HEK293 (cell line): ENCODE results near the gene ZFYVE28.

Source experiments
- BCL11A ChIP-seq: fragments of 450-650 bp; formaldehyde crosslinking; IDR thresholded peaks from 2 replicates; pipeline ENCODE4 v1.5.1; 2016; ENCODE audit warnings: low read depth, missing biosample characterization, missing genetic modification characterization
- GLI4 ChIP-seq: fragments of 450-650 bp; formaldehyde crosslinking; IDR thresholded peaks from 2 replicates; pipeline ENCODE4 v1.5.1; 2016; ENCODE audit warnings: missing biosample characterization, missing genetic modification characterization
- GLIS1 ChIP-seq: fragments of 450-650 bp; formaldehyde crosslinking; IDR thresholded peaks from 2 replicates; pipeline ENCODE4 v1.5.1; 2016; ENCODE audit warnings: missing biosample characterization, missing genetic modification characterization
- GLIS2 ChIP-seq: fragments of 450-650 bp; formaldehyde crosslinking; IDR thresholded peaks from 2 replicates; pipeline ENCODE4 v1.5.1; 2016; ENCODE audit warnings: missing biosample characterization, missing genetic modification characterization
- KLF1 ChIP-seq: fragments of 450-650 bp; formaldehyde crosslinking; IDR thresholded peaks from 2 replicates; pipeline ENCODE4 v1.5.1; 2016; ENCODE audit warnings: missing biosample characterization, missing genetic modification characterization
- RBAK ChIP-seq: fragments of 450-650 bp; formaldehyde crosslinking; IDR thresholded peaks from 2 replicates; pipeline ENCODE4 v1.5.1; 2016; ENCODE audit warnings: missing biosample characterization, missing genetic modification characterization
- TSHZ1 ChIP-seq: fragments of 450-650 bp; formaldehyde crosslinking; IDR thresholded peaks from 2 replicates; pipeline ENCODE4 v1.5.1; 2016; ENCODE audit warnings: missing biosample characterization, missing genetic modification characterization, borderline replicate concordance
- YY1 ChIP-seq: fragments of 450-650 bp; formaldehyde crosslinking; IDR thresholded peaks from 2 replicates; pipeline ENCODE4 v1.5.1; 2018; ENCODE audit warnings: missing biosample characterization, missing genetic modification characterization
- ZBTB20 ChIP-seq: fragments of 450-650 bp; formaldehyde crosslinking; IDR thresholded peaks from 2 replicates; pipeline ENCODE4 v1.5.1; 2016; ENCODE audit warnings: missing biosample characterization, missing genetic modification characterization
- ZFHX2 ChIP-seq: fragments of 450-650 bp; formaldehyde crosslinking; conservative IDR thresholded peaks from 2 replicates; pipeline ENCODE4 v1.5.1; 2016; ENCODE audit warnings: missing biosample characterization, missing genetic modification characterization
- ZIC2 ChIP-seq: fragments of 450-650 bp; formaldehyde crosslinking; IDR thresholded peaks from 2 replicates; pipeline ENCODE4 v1.5.1; 2016; ENCODE audit warnings: missing biosample characterization, missing genetic modification characterization
- ZNF155 ChIP-seq: fragments of 450-650 bp; formaldehyde crosslinking; IDR thresholded peaks from 2 replicates; pipeline ENCODE4 v1.5.1; 2016; ENCODE audit warnings: missing biosample characterization, missing genetic modification characterization
- ZNF174 ChIP-seq: fragments of 450-650 bp; formaldehyde crosslinking; IDR thresholded peaks from 2 replicates; pipeline ENCODE4 v1.5.0; 2017; ENCODE audit warnings: missing biosample characterization, mild to moderate bottlenecking, missing genetic modification characterization
- ZNF214 ChIP-seq: fragments of 450-650 bp; formaldehyde crosslinking; IDR thresholded peaks from 2 replicates; pipeline ENCODE4 v1.5.1; 2017; ENCODE audit warnings: missing biosample characterization, mild to moderate bottlenecking, missing genetic modification characterization, borderline replicate concordance
- ZNF223 ChIP-seq: fragments of 450-650 bp; formaldehyde crosslinking; IDR thresholded peaks from 2 replicates; pipeline ENCODE4 v1.5.1; 2016; ENCODE audit warnings: missing biosample characterization, missing genetic modification characterization
- ZNF24 ChIP-seq: fragments of 450-650 bp; formaldehyde crosslinking; IDR thresholded peaks from 2 replicates; pipeline ENCODE4 v1.5.1; 2016; ENCODE audit warnings: missing biosample characterization, missing genetic modification characterization
- ZNF354C ChIP-seq: fragments of 450-650 bp; formaldehyde crosslinking; IDR thresholded peaks from 2 replicates; pipeline ENCODE4 v1.5.1; 2016; ENCODE audit warnings: missing biosample characterization, missing genetic modification characterization, low read depth, borderline replicate concordance
- ZNF488 ChIP-seq: fragments of 450-650 bp; formaldehyde crosslinking; IDR thresholded peaks from 2 replicates; pipeline ENCODE4 v1.5.1; 2016; ENCODE audit warnings: missing biosample characterization, missing genetic modification characterization
- ZNF501 ChIP-seq: fragments of 450-650 bp; formaldehyde crosslinking; IDR thresholded peaks from 2 replicates; pipeline ENCODE4 v1.5.1; 2016; ENCODE audit warnings: missing biosample characterization, missing genetic modification characterization
- ZNF529 ChIP-seq: fragments of 450-650 bp; formaldehyde crosslinking; IDR thresholded peaks from 2 replicates; pipeline ENCODE4 v1.5.1; 2017; ENCODE audit warnings: missing genetic modification characterization, missing biosample characterization; ENCODE audit not compliant: insufficient replicate concordance
- ZNF548 ChIP-seq: fragments of 450-650 bp; formaldehyde crosslinking; IDR thresholded peaks from 2 replicates; pipeline ENCODE4 v1.5.1; 2016; ENCODE audit warnings: missing biosample characterization, missing genetic modification characterization
- ZNF580 ChIP-seq: fragments of 450-650 bp; formaldehyde crosslinking; IDR thresholded peaks from 2 replicates; pipeline ENCODE4 v1.5.1; 2016; ENCODE audit warnings: missing biosample characterization, missing genetic modification characterization
- ZNF626 ChIP-seq: fragments of 450-650 bp; sonication (Bioruptor Pico); formaldehyde crosslinking; IDR thresholded peaks from 2 replicates; pipeline ENCODE4 v1.5.1; 2018; ENCODE audit warnings: missing biosample characterization, missing genetic modification characterization, inconsistent platforms
- ZNF658 ChIP-seq: fragments of 450-650 bp; formaldehyde crosslinking; IDR thresholded peaks from 2 replicates; pipeline ENCODE4; 2016; ENCODE audit warnings: missing biosample characterization, missing genetic modification characterization
- ZNF660 ChIP-seq: fragments of 450-650 bp; IDR thresholded peaks from 2 replicates; pipeline ENCODE4 v1.5.1; 2018; ENCODE audit warnings: missing biosample characterization, mild to moderate bottlenecking, missing genetic modification characterization
- ZNF677 ChIP-seq: fragments of 450-650 bp; IDR thresholded peaks from 2 replicates; pipeline ENCODE4 v1.5.0; 2018; ENCODE audit warnings: missing biosample characterization, mild to moderate bottlenecking, missing genetic modification characterization, moderate library complexity
- ZNF785 ChIP-seq: fragments of 450-650 bp; formaldehyde crosslinking; IDR thresholded peaks from 2 replicates; pipeline ENCODE4 v1.5.1; 2016; ENCODE audit warnings: missing biosample characterization, missing genetic modification characterization
- ZNF791 ChIP-seq: fragments of 450-650 bp; formaldehyde crosslinking; IDR thresholded peaks from 2 replicates; pipeline ENCODE4 v1.5.1; 2016; ENCODE audit warnings: missing biosample characterization, missing genetic modification characterization
- ZNF830 ChIP-seq: fragments of 450-650 bp; IDR thresholded peaks from 2 replicates; pipeline ENCODE4 v1.5.0; 2018; ENCODE audit warnings: missing biosample characterization, missing genetic modification characterization, low read depth, mild to moderate bottlenecking, moderate library complexity
- TF ChIP-seq, protein P1 (sequence below): fragments of 450-650 bp; formaldehyde crosslinking; IDR thresholded peaks from 2 replicates; pipeline ENCODE4 v1.5.1; 2016; ENCODE audit warnings: missing biosample characterization, missing genetic modification characterization
- TF ChIP-seq, protein P2 (sequence below): fragments of 450-650 bp; formaldehyde crosslinking; IDR thresholded peaks from 2 replicates; pipeline ENCODE4 v1.5.1; 2017; ENCODE audit warnings: missing biosample characterization, missing genetic modification characterization

Gene ZFYVE28

DNA sequence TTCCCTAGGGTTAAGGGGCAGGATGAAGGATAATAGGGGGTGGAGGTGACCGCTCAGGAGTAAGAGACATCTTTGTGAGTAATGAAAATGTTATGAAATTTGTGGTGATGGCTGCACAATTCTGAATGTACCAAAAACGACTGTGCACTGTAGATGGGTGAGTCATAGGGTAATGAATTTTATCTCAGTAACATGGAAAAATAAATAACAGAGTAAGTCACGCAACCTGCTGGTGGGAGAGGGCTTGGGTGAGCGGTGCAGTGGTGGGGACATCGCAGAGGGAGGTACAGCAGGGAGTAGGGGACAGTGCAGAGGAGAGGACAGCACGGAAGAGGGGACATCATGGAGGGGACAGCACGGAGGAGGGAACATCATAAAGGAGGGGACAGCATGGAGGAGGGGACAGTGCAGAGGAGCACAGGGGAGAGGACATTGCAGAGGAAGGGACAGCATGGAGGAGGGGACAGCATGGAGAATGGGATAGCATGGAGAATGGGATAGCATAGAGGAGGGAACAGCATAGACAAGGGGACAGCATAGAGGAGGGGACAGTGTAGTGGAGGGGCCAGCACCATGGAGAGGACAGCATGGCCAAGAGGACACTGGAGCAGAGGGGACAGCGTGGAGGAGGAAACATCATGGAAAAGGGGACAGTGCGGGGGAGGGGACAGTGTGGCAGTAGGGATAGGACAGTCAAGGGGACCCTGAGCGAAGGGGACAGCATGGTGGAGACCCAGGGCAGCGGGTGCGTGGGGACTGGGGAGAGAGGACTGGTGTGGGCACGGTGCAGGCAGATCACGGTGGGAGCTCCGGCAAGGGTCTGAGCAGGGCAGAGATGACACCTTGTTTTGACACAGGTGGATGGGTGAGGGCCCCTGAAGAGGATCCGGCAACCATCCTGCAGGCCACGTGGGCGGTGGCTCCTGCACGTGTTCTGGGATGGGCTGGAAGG is 88.1 kb downstream of the ZFYVE28 start (continued):
- TF ChIP-seq ZNF488 (tag by site-specific recombination) (no peak), GLIS2 (tag by site-specific recombination) (peak; percentile 89), ZFHX2 (tag by site-specific recombination) (peak; percentile 57), ZNF677 (tag by site-specific recombination) (no peak), ZNF501 (no peak), ZNF785 (tag by site-specific recombination) (0 out of 2 replicates have a peak, but pooled peaks have one; percentile 17), ZNF24 (tag by site-specific recombination) (peak; percentile 76), ZNF548 (tag by site-specific recombination) (peak; percentile 13), TSHZ1 (tag by site-specific recombination) (peak; percentile 62), ZNF658 (tag by site-specific recombination) (no peak), ZBTB20 (tag by site-specific recombination) (peak; percentile 51; the same call in 1 of the 2 replicates), ZNF529 (tag by site-specific recombination) (no peak), ZNF580 (tag by site-specific recombination) (no peak), ZNF223 (tag by site-specific recombination) (peak; percentile 58), BCL11A (tag by site-specific recombination) (peak; percentile 83), ZNF791 (tag by site-specific recombination) (no peak), RBAK (tag by site-specific recombination) (no peak), ZNF214 (tag by site-specific recombination) (no peak), ZNF626 (tag by site-specific recombination) (no peak), ZNF660 (tag by site-specific recombination) (peak; percentile 58; the same call in 1 of the 2 replicates), ZNF830 (tag by site-specific recombination) (no peak), ZNF354C (tag by site-specific recombination) (no peak), GLIS1 (peak; percentile 95), KLF1 (tag by site-specific recombination) (peak; percentile 27; the same call in 1 of the 2 replicates), ZNF155 (tag by site-specific recombination) (no peak), YY1 (tag by site-specific recombination) (no peak), GLI4 (tag by site-specific recombination) (no peak), ZNF174 (tag by site-specific recombination) (no peak), ZIC2 (peak; percentile 87)
- TF ChIP-seq, protein P1, sequence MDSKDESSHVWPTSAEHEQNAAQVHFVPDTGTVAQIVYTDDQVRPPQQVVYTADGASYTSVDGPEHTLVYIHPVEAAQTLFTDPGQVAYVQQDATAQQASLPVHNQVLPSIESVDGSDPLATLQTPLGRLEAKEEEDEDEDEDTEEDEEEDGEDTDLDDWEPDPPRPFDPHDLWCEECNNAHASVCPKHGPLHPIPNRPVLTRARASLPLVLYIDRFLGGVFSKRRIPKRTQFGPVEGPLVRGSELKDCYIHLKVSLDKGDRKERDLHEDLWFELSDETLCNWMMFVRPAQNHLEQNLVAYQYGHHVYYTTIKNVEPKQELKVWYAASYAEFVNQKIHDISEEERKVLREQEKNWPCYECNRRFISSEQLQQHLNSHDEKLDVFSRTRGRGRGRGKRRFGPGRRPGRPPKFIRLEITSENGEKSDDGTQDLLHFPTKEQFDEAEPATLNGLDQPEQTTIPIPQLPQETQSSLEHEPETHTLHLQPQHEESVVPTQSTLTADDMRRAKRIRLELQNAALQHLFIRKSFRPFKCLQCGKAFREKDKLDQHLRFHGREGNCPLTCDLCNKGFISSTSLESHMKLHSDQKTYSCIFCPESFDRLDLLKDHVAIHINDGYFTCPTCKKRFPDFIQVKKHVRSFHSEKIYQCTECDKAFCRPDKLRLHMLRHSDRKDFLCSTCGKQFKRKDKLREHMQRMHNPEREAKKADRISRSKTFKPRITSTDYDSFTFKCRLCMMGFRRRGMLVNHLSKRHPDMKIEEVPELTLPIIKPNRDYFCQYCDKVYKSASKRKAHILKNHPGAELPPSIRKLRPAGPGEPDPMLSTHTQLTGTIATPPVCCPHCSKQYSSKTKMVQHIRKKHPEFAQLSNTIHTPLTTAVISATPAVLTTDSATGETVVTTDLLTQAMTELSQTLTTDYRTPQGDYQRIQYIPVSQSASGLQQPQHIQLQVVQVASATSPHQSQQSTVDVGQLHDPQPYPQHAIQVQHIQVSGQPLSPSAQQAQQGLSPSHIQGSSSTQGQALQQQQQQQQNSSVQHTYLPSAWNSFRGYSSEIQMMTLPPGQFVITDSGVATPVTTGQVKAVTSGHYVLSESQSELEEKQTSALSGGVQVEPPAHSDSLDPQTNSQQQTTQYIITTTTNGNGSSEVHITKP (tag by site-specific recombination) = peak; percentile 88
- TF ChIP-seq, protein P2, sequence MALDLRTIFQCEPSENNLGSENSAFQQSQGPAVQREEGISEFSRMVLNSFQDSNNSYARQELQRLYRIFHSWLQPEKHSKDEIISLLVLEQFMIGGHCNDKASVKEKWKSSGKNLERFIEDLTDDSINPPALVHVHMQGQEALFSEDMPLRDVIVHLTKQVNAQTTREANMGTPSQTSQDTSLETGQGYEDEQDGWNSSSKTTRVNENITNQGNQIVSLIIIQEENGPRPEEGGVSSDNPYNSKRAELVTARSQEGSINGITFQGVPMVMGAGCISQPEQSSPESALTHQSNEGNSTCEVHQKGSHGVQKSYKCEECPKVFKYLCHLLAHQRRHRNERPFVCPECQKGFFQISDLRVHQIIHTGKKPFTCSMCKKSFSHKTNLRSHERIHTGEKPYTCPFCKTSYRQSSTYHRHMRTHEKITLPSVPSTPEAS = no peak
